Prostate gland (tissue), 2 donors: Measurements from ENCODE around the gene FADS2. TPM values are rescaled to one million over a fixed set of nuclear protein-coding genes. Genes with fewer than 3 reads are reported as not detected.

Source experiments
- DNase-seq: peaks from one replicate; pipeline ENCODE4 v3.0.0-alpha.2; 2019; ENCODE audit warnings: low spot score
- H3K27ac ChIP-seq, 2 donors: fragments of 200-600 bp; sonication (generic); 2 replicates each; pipeline ENCODE4 v1.5.1; 2017 to 2019
- H3K27me3 ChIP-seq: fragments of 200-600 bp; sonication (generic); replicated peaks from 2 replicates; pipeline ENCODE4 v1.5.1; 2019; ENCODE audit not compliant: insufficient read depth
- H3K36me3 ChIP-seq, 2 donors: fragments of 200-600 bp; sonication (generic); 1 replicate in 1 of 2; 2 replicates in 1 of 2; pipeline versions ENCODE4 v1.5.1 to v1.8.1; 2017 to 2019
- H3K4me1 ChIP-seq: fragments of 200-600 bp; sonication (generic); replicated peaks from 2 replicates; pipeline ENCODE4 v1.5.1; 2019
- H3K4me3 ChIP-seq, 2 donors: fragments of 200-600 bp; sonication (generic); 2 replicates each; pipeline ENCODE4 v1.5.1; 2017 to 2019
- H3K9me3 ChIP-seq: fragments of 200-600 bp; sonication (generic); 2 replicates; pipeline ENCODE4 v1.5.1; 2017
- CTCF ChIP-seq, 4 experiments: fragments of 200-600 bp in 2 of 4; fragments of 450-650 bp in 2 of 4; sonication (generic) in 2 of 4; IDR thresholded peaks; 1 replicate in 3 of 4; 2 replicates in 1 of 4; pipeline ENCODE4 v1.5.1; 2016 to 2019; ENCODE audit warnings: antibody characterized with exemption in 4 of 4, mild to moderate bottlenecking in 2 of 4, moderate library complexity in 2 of 4
- POLR2A ChIP-seq: fragments of 450-650 bp; IDR thresholded peaks from one replicate; pipeline ENCODE4 v1.6.1; 2016; ENCODE audit warnings: antibody characterized with exemption, mild to moderate bottlenecking
- POLR2AphosphoS5 ChIP-seq: sonication (generic); formaldehyde crosslinking; IDR thresholded peaks from one replicate; pipeline ENCODE4 v1.6.1; 2017; ENCODE audit warnings: antibody characterized with exemption
- WGBS: methylation state at CpG from one replicate; pipeline ENCODE4 v1.1.5; 2018; 5-methylcytosine and 5-hydroxymethylcytosine counted together
- intact Hi-C: fragments of 100-400 bp; cut with DNase I; formaldehyde crosslinking; loops from one replicate; pipeline ENCODE4 v1.14.2; 2022
- total RNA-seq, 2 donors: library from RNA; depleted of rRNA; stranded (reverse); fragments of >200 nt; gene quantifications; one replicate each; pipeline ENCODE4 v1.1.0, GENCODE V29; 2016

The FADS2 gene
- total RNA-seq, 2 donors from 2014 or later, result 67.5 to 213 TPM

- no peaks in the 10 kb centered on the region for H3K27me3 ChIP-seq
- no peak overlapping the region for H3K27ac ChIP-seq
- DNase-seq, result no peak
- 86% methylated on average over 7 of the region's 7 CpGs for WGBS
- no peak overlapping the region for H3K4me3 ChIP-seq
- intact Hi-C loops, result no loop called here
- H3K4me1 ChIP-seq, result no peaks in the 10 kb centered on the region
- TF ChIP-seq POLR2A, result no peak
- no peak for TF ChIP-seq POLR2AphosphoS5
- TF ChIP-seq CTCF (IDR thresholded peaks at IDR 0.05), result no peak
- H3K36me3 ChIP-seq, result no peaks in the 10 kb centered on the region
- no peaks in the 10 kb centered on the region for H3K9me3 ChIP-seq
Measured at GRCh38 chr11:61911128-61911700, 83.1 kb downstream of the FADS2 start.

GRCh38 chr11:61911701-61912529 is 83.8 kb downstream of the FADS2 start:
- TF ChIP-seq CTCF (IDR thresholded peaks at IDR 0.05) (no peak), POLR2AphosphoS5 (no peak), POLR2A (no peak)
- 84% methylated on average over 16 of the region's 17 CpGs for WGBS
- intact Hi-C loops, result no loop called here
- H3K27ac ChIP-seq, result no peak overlapping the region
- H3K27me3 ChIP-seq, result no peaks in the 10 kb centered on the region
- no peak for DNase-seq
- H3K36me3 ChIP-seq, result no peaks in the 10 kb centered on the region
- H3K4me1 ChIP-seq, result no peaks in the 10 kb centered on the region
- H3K9me3 ChIP-seq, result no peaks in the 10 kb centered on the region
- no peak overlapping the region for H3K4me3 ChIP-seq

- H3K4me3 ChIP-seq, result no peak overlapping the region
- no peaks in the 10 kb centered on the region for H3K4me1 ChIP-seq
- no peaks in the 10 kb centered on the region for H3K27me3 ChIP-seq
- DNase-seq, result no peak
- H3K27ac ChIP-seq, result no peak overlapping the region
- H3K9me3 ChIP-seq, result no peaks in the 10 kb centered on the region
- WGBS, result 92% methylated on average over 6 of the region's 6 CpGs
- no peak for TF ChIP-seq CTCF (IDR thresholded peaks at IDR 0.05)
- no peak for TF ChIP-seq POLR2A
- TF ChIP-seq POLR2AphosphoS5, result no peak
- intact Hi-C loops, result no loop called here
- H3K36me3 ChIP-seq, result no peaks in the 10 kb centered on the region
Measured at GRCh38 chr11:61912530-61912898, 84.4 kb downstream of the FADS2 start.

GRCh38 chr11:61912991-61913698 is 85.0 kb downstream of the FADS2 start:
- Histone ChIP-seq H3K27me3 (no peaks in the 10 kb centered on the region), H3K4me3 (no peak overlapping the region), H3K9me3 (no peaks in the 10 kb centered on the region), H3K4me1 (peaks cover 4% of the 10 kb centered on the region), H3K27ac (no peak overlapping the region), H3K36me3 (no peaks in the 10 kb centered on the region)
- DNase-seq, result no peak
- TF ChIP-seq POLR2AphosphoS5 (no peak), POLR2A (no peak), CTCF (IDR thresholded peaks at IDR 0.05) (no peak)
- 81% methylated on average over 18 of the region's 18 CpGs for WGBS
- intact Hi-C loops, result no loop called here
